Neural cell (in vitro differentiated cells): ENCODE data around the gene TRIO. TPM values are rescaled to one million over a fixed set of nuclear protein-coding genes. Genes with fewer than 3 reads are reported as not detected.

Experiments
- H2AFZ ChIP-seq: fragments of 200-600, 300-800 bp; sonication (generic), shearing (Covaris generic); 2 replicates; pipeline ENCODE4 v1.6.0; 2014; ENCODE audit warnings: low read depth, mild to moderate bottlenecking, antibody characterized with exemption, low read length, moderate library complexity
- H3F3A ChIP-seq: fragments of 200-600 bp; shearing (Covaris generic); 2 replicates; pipeline ENCODE4 v1.6.1; 2016; ENCODE audit warnings: mild to moderate bottlenecking, moderate library complexity, mixed read lengths, antibody characterized with exemption, low read length; ENCODE audit not compliant: insufficient read depth, poor library complexity, severe bottlenecking
- H3K27ac ChIP-seq: fragments of 200-600, 300-800 bp; sonication (generic), shearing (Covaris generic); 2 replicates; pipeline ENCODE4 v1.5.1; 2014; ENCODE audit warnings: mild to moderate bottlenecking, low read length, moderate library complexity
- H3K27me3 ChIP-seq: fragments of 300-800, 200-600 bp; sonication (generic), shearing (Covaris generic); 2 replicates; pipeline ENCODE4 v1.6.0; 2014; ENCODE audit warnings: mild to moderate bottlenecking, low read depth, low read length, moderate library complexity; ENCODE audit not compliant: insufficient read depth
- H3K36me3 ChIP-seq: fragments of 300-800, 200-600 bp; sonication (generic), shearing (Covaris generic); 2 replicates; pipeline ENCODE4 v1.5.1; 2014; ENCODE audit warnings: mild to moderate bottlenecking, antibody characterized with exemption, low read length, moderate library complexity; ENCODE audit not compliant: insufficient read depth
- H3K4me2 ChIP-seq: fragments of 300-800, 200-600 bp; sonication (generic), shearing (Covaris generic); 2 replicates; pipeline ENCODE4 v1.6.0; 2014; ENCODE audit warnings: mild to moderate bottlenecking, low read length
- H3K4me3 ChIP-seq: fragments of 300-800, 200-600 bp; sonication (generic), shearing (Covaris generic); 2 replicates; pipeline ENCODE4 v1.5.1; 2014; ENCODE audit warnings: mild to moderate bottlenecking, low read length, moderate library complexity
- H3K79me2 ChIP-seq: fragments of 200-600 bp; shearing (Covaris generic); replicated peaks from 2 replicates; pipeline ENCODE4 v1.6.0; 2014; ENCODE audit warnings: mild to moderate bottlenecking, low read length, moderate library complexity; ENCODE audit not compliant: insufficient read depth
- H3K9ac ChIP-seq: fragments of 300-800, 200-600 bp; sonication (generic), shearing (Covaris generic); 2 replicates; pipeline ENCODE4 v1.6.1; 2016; ENCODE audit warnings: mild to moderate bottlenecking, low read length, mixed read lengths
- H3K9me2 ChIP-seq: fragments of 200-600 bp; shearing (Covaris generic); 2 replicates; pipeline ENCODE4 v1.6.1; 2016; ENCODE audit warnings: mild to moderate bottlenecking, low read length, mixed read lengths; ENCODE audit not compliant: insufficient read depth
- H3K9me3 ChIP-seq: fragments of 200-600, 300-800 bp; sonication (generic), shearing (Covaris generic); 2 replicates; pipeline ENCODE4 v1.6.1; 2016; ENCODE audit warnings: mild to moderate bottlenecking, mixed run types, low read length, moderate library complexity, mixed read lengths
- H4K20me1 ChIP-seq: fragments of 200-600 bp; shearing (Covaris generic); 2 replicates; pipeline ENCODE4 v1.6.1; 2016; ENCODE audit warnings: mild to moderate bottlenecking, mixed run types; ENCODE audit not compliant: insufficient read depth
- EP300 ChIP-seq: fragments of 450-650 bp; conservative IDR thresholded peaks from 2 replicates; pipeline ENCODE4 v1.6.1; 2014; ENCODE audit warnings: antibody characterized with exemption, mild to moderate bottlenecking, moderate library complexity; ENCODE audit not compliant: poor library complexity, severe bottlenecking
- EZH2 ChIP-seq: fragments of 200-600, 300-800 bp; shearing (Covaris generic), sonication (generic); IDR thresholded peaks from 2 replicates; pipeline ENCODE4 v1.6.1; 2014; ENCODE audit warnings: antibody characterized with exemption, low read length, borderline replicate concordance, mild to moderate bottlenecking; ENCODE audit not compliant: insufficient read depth, poor library complexity, severe bottlenecking
- MXI1 ChIP-seq: fragments of 450-650 bp; conservative IDR thresholded peaks from 2 replicates; pipeline ENCODE4 v1.6.1; 2014; ENCODE audit warnings: antibody characterized with exemption, mild to moderate bottlenecking; ENCODE audit not compliant: poor library complexity, severe bottlenecking
- POLR2AphosphoS5 ChIP-seq: IDR thresholded peaks from 2 replicates; pipeline ENCODE4 v1.6.1; 2012
- RAD21 ChIP-seq: fragments of 450-650 bp; conservative IDR thresholded peaks from 2 replicates; pipeline ENCODE4 v1.6.1; 2014; ENCODE audit warnings: antibody characterized with exemption, mild to moderate bottlenecking, moderate library complexity
- SMC3 ChIP-seq: fragments of 450-650 bp; conservative IDR thresholded peaks from 2 replicates; pipeline ENCODE4 v1.6.1; 2014; ENCODE audit warnings: antibody characterized with exemption, mild to moderate bottlenecking, moderate library complexity; ENCODE audit not compliant: poor library complexity
- TAF1 ChIP-seq: IDR thresholded peaks from 2 replicates; pipeline ENCODE4 v1.6.1; 2012; ENCODE audit warnings: low read depth
- polyA plus RNA-seq: library from polyadenylated mRNA; depleted of rRNA; stranded (reverse); fragments of >200 nt; gene quantifications from 2 replicates; pipeline ENCODE4 v1.2.3, GENCODE V29; 2014
- TF ChIP-seq, protein P1 (sequence below): fragments of 450-650 bp; IDR thresholded peaks from 2 replicates; pipeline ENCODE4 v1.5.1; 2014; ENCODE audit warnings: antibody characterized with exemption, mild to moderate bottlenecking, moderate library complexity; ENCODE audit not compliant: poor library complexity, severe bottlenecking
- TF ChIP-seq, protein P2 (sequence below): IDR thresholded peaks from 2 replicates; pipeline ENCODE4 v1.6.1; 2012; ENCODE audit warnings: borderline replicate concordance

TRIO gene
- polyA plus RNA-seq, 1 donor from 2014 or later = 168 TPM

DNA sequence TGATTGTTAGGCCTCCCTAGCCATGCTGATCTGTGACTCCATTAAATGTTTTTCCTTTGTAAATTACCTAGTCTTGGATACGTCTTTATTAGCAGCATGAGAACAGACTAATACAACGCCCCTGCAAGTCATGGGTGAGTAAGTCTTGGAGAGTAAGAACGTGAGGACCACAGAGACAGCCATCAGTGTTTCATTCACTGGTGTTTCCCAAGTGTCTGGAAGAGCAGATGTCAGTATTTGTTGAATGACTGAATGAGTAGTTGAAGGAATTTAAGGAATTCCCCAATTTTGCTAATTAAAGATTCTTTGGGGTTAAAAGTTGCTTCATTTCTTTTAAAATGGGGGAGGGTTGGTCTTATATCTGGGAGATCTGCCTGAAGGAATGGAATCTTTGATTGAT, 178.8 kb downstream of the TRIO start:
- Histone ChIP-seq H3K9me2 (no peaks in the 10 kb centered on the region), H3K36me3 (peaks cover 7% of the 10 kb centered on the region), H3K4me3 (no peak overlapping the region), H3K9me3 (no peaks in the 10 kb centered on the region), H3K79me2 (no peaks in the 10 kb centered on the region), H2AFZ (no peak overlapping the region), H3K9ac (no peak overlapping the region), H3K4me2 (no peak overlapping the region), H3K27ac (no peak overlapping the region), H3F3A (no peaks in the 10 kb centered on the region), H4K20me1 (no peaks in the 10 kb centered on the region), H3K27me3 (no peaks in the 10 kb centered on the region)
- no peak for TF ChIP-seq EZH2
- TF ChIP-seq, protein P1, sequence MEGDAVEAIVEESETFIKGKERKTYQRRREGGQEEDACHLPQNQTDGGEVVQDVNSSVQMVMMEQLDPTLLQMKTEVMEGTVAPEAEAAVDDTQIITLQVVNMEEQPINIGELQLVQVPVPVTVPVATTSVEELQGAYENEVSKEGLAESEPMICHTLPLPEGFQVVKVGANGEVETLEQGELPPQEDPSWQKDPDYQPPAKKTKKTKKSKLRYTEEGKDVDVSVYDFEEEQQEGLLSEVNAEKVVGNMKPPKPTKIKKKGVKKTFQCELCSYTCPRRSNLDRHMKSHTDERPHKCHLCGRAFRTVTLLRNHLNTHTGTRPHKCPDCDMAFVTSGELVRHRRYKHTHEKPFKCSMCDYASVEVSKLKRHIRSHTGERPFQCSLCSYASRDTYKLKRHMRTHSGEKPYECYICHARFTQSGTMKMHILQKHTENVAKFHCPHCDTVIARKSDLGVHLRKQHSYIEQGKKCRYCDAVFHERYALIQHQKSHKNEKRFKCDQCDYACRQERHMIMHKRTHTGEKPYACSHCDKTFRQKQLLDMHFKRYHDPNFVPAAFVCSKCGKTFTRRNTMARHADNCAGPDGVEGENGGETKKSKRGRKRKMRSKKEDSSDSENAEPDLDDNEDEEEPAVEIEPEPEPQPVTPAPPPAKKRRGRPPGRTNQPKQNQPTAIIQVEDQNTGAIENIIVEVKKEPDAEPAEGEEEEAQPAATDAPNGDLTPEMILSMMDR = no peak
- TF ChIP-seq TAF1 = no peak
- no peak for TF ChIP-seq SMC3
- no peak for TF ChIP-seq RAD21

DNA sequence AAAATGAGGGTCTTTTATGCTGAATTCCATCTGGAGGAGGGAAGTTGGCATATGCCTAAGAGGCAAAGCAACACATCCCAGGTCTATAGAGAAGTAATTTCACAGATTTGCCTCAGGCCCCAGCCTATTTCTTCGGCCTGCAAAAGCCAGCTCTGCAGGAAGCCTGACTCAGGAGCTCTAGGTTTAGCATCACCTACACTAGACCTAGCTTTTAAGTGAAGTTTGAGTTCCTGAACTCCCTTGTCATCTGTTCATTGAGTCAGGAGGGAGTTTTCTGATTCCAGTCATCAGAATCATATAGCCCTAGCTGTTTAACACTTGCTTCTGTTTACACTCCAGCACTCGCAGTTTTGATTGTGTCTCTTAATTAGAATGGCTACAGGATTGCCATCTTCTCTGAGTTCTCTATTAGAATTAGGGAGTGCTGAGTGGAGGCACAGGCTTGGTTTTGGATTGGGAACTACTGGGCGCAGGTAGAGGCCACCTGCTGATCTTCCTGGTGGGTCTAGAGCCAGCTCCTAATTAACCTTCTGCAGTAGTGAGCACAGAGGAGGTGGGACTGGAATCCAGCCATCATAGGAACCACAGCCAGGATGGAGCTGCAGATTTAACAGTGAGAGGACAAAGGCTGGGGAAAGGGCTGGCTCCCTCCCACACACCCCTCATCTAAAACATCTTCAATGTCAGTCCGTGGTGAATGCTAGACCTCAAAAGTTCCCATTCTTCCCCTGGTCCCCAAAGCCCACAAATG, 179.5 kb downstream of the TRIO start:
- Histone ChIP-seq H3K9me2 (no peaks in the 10 kb centered on the region), H3K79me2 (no peaks in the 10 kb centered on the region), H3K36me3 (peaks cover 7% of the 10 kb centered on the region), H2AFZ (no peak overlapping the region), H3K27ac (no peak overlapping the region), H3K9ac (no peak overlapping the region), H3K27me3 (no peaks in the 10 kb centered on the region), H3K9me3 (no peaks in the 10 kb centered on the region), H3F3A (no peaks in the 10 kb centered on the region), H3K4me2 (no peak overlapping the region), H3K4me3 (no peak overlapping the region), H4K20me1 (no peaks in the 10 kb centered on the region)
- TF ChIP-seq EP300 (no peak), RAD21 (no peak), TAF1 (no peak), MXI1 (no peak), POLR2AphosphoS5 (no peak), SMC3 (no peak)
- TF ChIP-seq, protein P2, sequence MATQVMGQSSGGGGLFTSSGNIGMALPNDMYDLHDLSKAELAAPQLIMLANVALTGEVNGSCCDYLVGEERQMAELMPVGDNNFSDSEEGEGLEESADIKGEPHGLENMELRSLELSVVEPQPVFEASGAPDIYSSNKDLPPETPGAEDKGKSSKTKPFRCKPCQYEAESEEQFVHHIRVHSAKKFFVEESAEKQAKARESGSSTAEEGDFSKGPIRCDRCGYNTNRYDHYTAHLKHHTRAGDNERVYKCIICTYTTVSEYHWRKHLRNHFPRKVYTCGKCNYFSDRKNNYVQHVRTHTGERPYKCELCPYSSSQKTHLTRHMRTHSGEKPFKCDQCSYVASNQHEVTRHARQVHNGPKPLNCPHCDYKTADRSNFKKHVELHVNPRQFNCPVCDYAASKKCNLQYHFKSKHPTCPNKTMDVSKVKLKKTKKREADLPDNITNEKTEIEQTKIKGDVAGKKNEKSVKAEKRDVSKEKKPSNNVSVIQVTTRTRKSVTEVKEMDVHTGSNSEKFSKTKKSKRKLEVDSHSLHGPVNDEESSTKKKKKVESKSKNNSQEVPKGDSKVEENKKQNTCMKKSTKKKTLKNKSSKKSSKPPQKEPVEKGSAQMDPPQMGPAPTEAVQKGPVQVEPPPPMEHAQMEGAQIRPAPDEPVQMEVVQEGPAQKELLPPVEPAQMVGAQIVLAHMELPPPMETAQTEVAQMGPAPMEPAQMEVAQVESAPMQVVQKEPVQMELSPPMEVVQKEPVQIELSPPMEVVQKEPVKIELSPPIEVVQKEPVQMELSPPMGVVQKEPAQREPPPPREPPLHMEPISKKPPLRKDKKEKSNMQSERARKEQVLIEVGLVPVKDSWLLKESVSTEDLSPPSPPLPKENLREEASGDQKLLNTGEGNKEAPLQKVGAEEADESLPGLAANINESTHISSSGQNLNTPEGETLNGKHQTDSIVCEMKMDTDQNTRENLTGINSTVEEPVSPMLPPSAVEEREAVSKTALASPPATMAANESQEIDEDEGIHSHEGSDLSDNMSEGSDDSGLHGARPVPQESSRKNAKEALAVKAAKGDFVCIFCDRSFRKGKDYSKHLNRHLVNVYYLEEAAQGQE = no peak
